GM12878 (cell line): ENCODE data around the gene ZNF667. TPM values are rescaled to one million over a fixed set of nuclear protein-coding genes. Genes with fewer than 3 reads are reported as not detected.
A peak's percentile ranks its signal among the peaks of the same experiment; 100 is the strongest.

ENCODE experiments used
- ATAC-seq: fragments of 200-7000 bp; cut with Tn5 transposase; 3 replicates; pipeline ENCODE4 v1.9.1; 2020; ENCODE audit warnings: mild to moderate bottlenecking, moderate library complexity
- BruUV-seq: library from RNA; stranded (reverse); fragments of 400-500 nt; replicated peaks from 2 replicates; lab custom pipeline; 2021; lab: Mats Ljungman, UMichigan
- CTCF ChIA-PET: fragments of 300-600 bp; sonication (Branson Sonifier 250); formaldehyde crosslinking; extraction: SDS; loops from one replicate; lab custom pipeline; 2021; ENCODE audit warnings: inconsistent platforms; lab: Yijun Ruan, JAX
- POLR2A ChIA-PET: fragments of 350-600 bp; formaldehyde crosslinking; extraction: SDS; loops from one replicate; lab custom pipeline; 2021; ENCODE audit warnings: inconsistent platforms; lab: Charles Lee
- RAD21 ChIA-PET: fragments of 300-600 bp; sonication (Branson Sonifier 250); formaldehyde crosslinking; loops from one replicate; lab custom pipeline; 2023; ENCODE audit warnings: antibody characterized with exemption; ENCODE audit not compliant: unreplicated experiment; lab: Charles Lee
- SMC1A ChIA-PET: fragments of 300-600 bp; sonication (Branson Sonifier 250); formaldehyde crosslinking; loops from one replicate; lab custom pipeline; 2023; ENCODE audit not compliant: unreplicated experiment, uncharacterized antibody; lab: Charles Lee
- DNase-seq: peaks from one replicate; pipeline ENCODE4 v3.0.0-alpha.2; 2011; ENCODE audit warnings: low read depth, low spot score
- FAIRE-seq: peaks from 3 replicates; lab custom pipeline; 2011; peaks lifted over from hg19 to GRCh38; lab: Jason Lieb, UNC
- H2AFZ ChIP-seq: 2 replicates; pipeline ENCODE4 v1.6.0; 2011; ENCODE audit warnings: low read depth, low read length, control low read depth; ENCODE audit not compliant: control insufficient read depth
- H3K27ac ChIP-seq: 2 replicates; pipeline ENCODE4 v1.5.1; 2011; ENCODE audit warnings: control low read depth; ENCODE audit not compliant: control insufficient read depth, insufficient read depth
- H3K27me3 ChIP-seq, 2 experiments: replicated peaks in 1 of 2; 2 replicates each; pipeline versions ENCODE4 v1.6.0 to v1.6.1; 2011; ENCODE audit warnings: low read length in 1 of 2; ENCODE audit not compliant: control insufficient read depth in 2 of 2, insufficient read depth in 2 of 2
- H3K36me3 ChIP-seq, 2 experiments: 2 replicates each; pipeline ENCODE4 v1.5.1; 2011; ENCODE audit warnings: low read length in 1 of 2; ENCODE audit not compliant: control insufficient read depth in 2 of 2, insufficient read depth in 2 of 2
- H3K4me1 ChIP-seq: 2 replicates; pipeline ENCODE4 v1.6.1; 2011; ENCODE audit warnings: mild to moderate bottlenecking, low read length, moderate library complexity, mixed read lengths; ENCODE audit not compliant: control insufficient read depth, insufficient read depth
- H3K4me2 ChIP-seq: 2 replicates; pipeline ENCODE4 v1.6.0; 2011; ENCODE audit warnings: control low read depth; ENCODE audit not compliant: control insufficient read depth, insufficient read depth
- H3K4me3 ChIP-seq: fragments of 200-600 bp; sonication (generic); 2 replicates; pipeline ENCODE4 v1.5.1; 2016
- H3K79me2 ChIP-seq: 2 replicates; pipeline ENCODE4 v1.6.0; 2011; ENCODE audit warnings: low read length; ENCODE audit not compliant: control insufficient read depth, insufficient read depth
- H3K9ac ChIP-seq: 2 replicates; pipeline ENCODE4 v1.8.0; 2011; ENCODE audit warnings: low read length, control low read depth, mixed read lengths; ENCODE audit not compliant: control insufficient read depth, insufficient read depth
- H3K9me3 ChIP-seq: replicated peaks from 3 replicates; pipeline ENCODE4 v1.5.1; 2011; ENCODE audit warnings: mild to moderate bottlenecking, low read length; ENCODE audit not compliant: control insufficient read depth, insufficient read depth
- H4K20me1 ChIP-seq: 2 replicates; pipeline ENCODE4 v1.6.0; 2011; ENCODE audit not compliant: control insufficient read depth, insufficient read depth
- ATF7 ChIP-seq: fragments of 450-650 bp; IDR thresholded peaks from 2 replicates; pipeline ENCODE4 v1.6.1; 2016; ENCODE audit warnings: low read depth, mild to moderate bottlenecking
- BACH1 ChIP-seq: fragments of 450-650 bp; IDR thresholded peaks from 2 replicates; pipeline ENCODE4 v1.6.1; 2017; ENCODE audit warnings: mild to moderate bottlenecking, borderline replicate concordance
- BRCA1 ChIP-seq: IDR thresholded peaks from 2 replicates; pipeline ENCODE4 v1.6.1; 2011; ENCODE audit warnings: low read depth, low read length, improper control_type of control experiment
- DPF2 ChIP-seq: fragments of 450-650 bp; IDR thresholded peaks from 2 replicates; pipeline ENCODE4 v1.6.1; 2017; ENCODE audit warnings: mild to moderate bottlenecking
- EED ChIP-seq: sonication (generic); IDR thresholded peaks from 2 replicates; pipeline ENCODE4 v1.6.1; 2016; ENCODE audit warnings: antibody characterized with exemption, low read depth
- HDGF ChIP-seq: fragments of 450-650 bp; IDR thresholded peaks from 2 replicates; pipeline ENCODE4 v1.6.1; 2016; ENCODE audit warnings: antibody characterized with exemption
- KAT2A ChIP-seq: conservative IDR thresholded peaks from 2 replicates; pipeline ENCODE4 v1.6.1; 2011; ENCODE audit warnings: low read depth, low read length; ENCODE audit not compliant: control insufficient read depth
- LARP7 ChIP-seq: fragments of 450-650 bp; IDR thresholded peaks from 2 replicates; pipeline ENCODE4 v1.6.1; 2017; ENCODE audit warnings: mild to moderate bottlenecking
- MEF2B ChIP-seq: fragments of 450-650 bp; IDR thresholded peaks from 2 replicates; pipeline ENCODE4 v1.6.1; 2018; ENCODE audit warnings: mild to moderate bottlenecking, moderate library complexity; ENCODE audit not compliant: partially characterized antibody, poor library complexity, severe bottlenecking
- NFIC ChIP-seq: IDR thresholded peaks from 2 replicates; pipeline ENCODE4 v1.6.1; 2012; ENCODE audit warnings: low read depth, mild to moderate bottlenecking, inconsistent platforms, low read length, moderate library complexity
- YBX1 ChIP-seq: fragments of 450-650 bp; IDR thresholded peaks from 2 replicates; pipeline ENCODE4 v1.6.1; 2016; ENCODE audit warnings: antibody characterized with exemption
- YY1 ChIP-seq: IDR thresholded peaks from 2 replicates; pipeline ENCODE4 v1.6.1; 2011; ENCODE audit warnings: low read depth, mild to moderate bottlenecking, low read length
- ZNF217 ChIP-seq: fragments of 450-650 bp; IDR thresholded peaks from 2 replicates; pipeline ENCODE4 v1.6.1; 2017; ENCODE audit warnings: antibody characterized with exemption, mild to moderate bottlenecking
- WGBS: methylation state at CpG from one replicate; pipeline ENCODE4 v1.1.6; 2016; ENCODE audit warnings: low lambda C conversion rate; ENCODE audit not compliant: insufficient replicate concordance, insufficient coverage; ENCODE audit errors: missing lambda C conversion rate; 5-methylcytosine and 5-hydroxymethylcytosine counted together
- in situ Hi-C: fragments of 300-500 bp; cut with MboI; formaldehyde crosslinking; loops from 9 replicates; pipeline ENCODE4 v1.14.3; 2018; ENCODE audit warnings: mixed read lengths
- intact Hi-C: fragments of 100-400 bp; cut with micrococcal nuclease; formaldehyde crosslinking; loops from one replicate; pipeline ENCODE4 v1.14.2; 2022; ENCODE audit not compliant: unreplicated experiment
- polyA plus RNA-seq, 11 experiments: library from polyadenylated mRNA; depleted of rRNA in 4 of 11; unstranded in 6 of 11; stranded (reverse) in 5 of 11; fragments of >200 nt; fragmentation: Nextera tagmentation in 4 of 11; fragmentation: Illumina TruSeq in 1 of 11; extraction: Ambion mirVana in 4 of 11; extraction: Trizol in 1 of 11; gene quantifications; 1 replicate in 1 of 11; 2 replicates in 10 of 11; pipeline versions ENCODE4 v1.2.1 to v1.2.3, GENCODE V29; 2011 to 2016; ENCODE audit warnings: inconsistent platforms in 2 of 11, missing spikeins in 2 of 11, low read depth in 1 of 11
- total RNA-seq, 4 experiments: library from RNA; depleted of rRNA in 3 of 4; stranded (reverse); fragments of >200 nt in 3 of 4; fragmentation: Illumina TruSeq in 1 of 4; extraction: Trizol in 1 of 4; gene quantifications; 2 replicates each; pipeline versions ENCODE4 v1.2.1 to v1.2.3, GENCODE V29; 2013 to 2021
- TF ChIP-seq, protein P1 (sequence below): IDR thresholded peaks from 2 replicates; pipeline ENCODE4 v1.6.1; 2011; ENCODE audit warnings: borderline replicate concordance, low read depth, mild to moderate bottlenecking, moderate library complexity, mixed read lengths, low read length; ENCODE audit not compliant: insufficient read depth; ENCODE audit errors: extremely low read length
- TF ChIP-seq, protein P2 (sequence below): fragments of 450-650 bp; formaldehyde crosslinking; IDR thresholded peaks from 2 replicates; pipeline ENCODE4 v1.4.0; 2022; ENCODE audit warnings: mild to moderate bottlenecking, moderate library complexity
- TF ChIP-seq, protein P3 (sequence below): fragments of 450-650 bp; IDR thresholded peaks from 2 replicates; pipeline ENCODE4 v1.6.1; 2017; ENCODE audit warnings: low read depth, mild to moderate bottlenecking, moderate library complexity

ZNF667 gene
- total and polyA plus RNA-seq, 10 of the 15 experiments (the other 5 are each of a cell fraction or from before 2014, with no cell fraction given) = 0.10 TPM; not detected in 9

DNA sequence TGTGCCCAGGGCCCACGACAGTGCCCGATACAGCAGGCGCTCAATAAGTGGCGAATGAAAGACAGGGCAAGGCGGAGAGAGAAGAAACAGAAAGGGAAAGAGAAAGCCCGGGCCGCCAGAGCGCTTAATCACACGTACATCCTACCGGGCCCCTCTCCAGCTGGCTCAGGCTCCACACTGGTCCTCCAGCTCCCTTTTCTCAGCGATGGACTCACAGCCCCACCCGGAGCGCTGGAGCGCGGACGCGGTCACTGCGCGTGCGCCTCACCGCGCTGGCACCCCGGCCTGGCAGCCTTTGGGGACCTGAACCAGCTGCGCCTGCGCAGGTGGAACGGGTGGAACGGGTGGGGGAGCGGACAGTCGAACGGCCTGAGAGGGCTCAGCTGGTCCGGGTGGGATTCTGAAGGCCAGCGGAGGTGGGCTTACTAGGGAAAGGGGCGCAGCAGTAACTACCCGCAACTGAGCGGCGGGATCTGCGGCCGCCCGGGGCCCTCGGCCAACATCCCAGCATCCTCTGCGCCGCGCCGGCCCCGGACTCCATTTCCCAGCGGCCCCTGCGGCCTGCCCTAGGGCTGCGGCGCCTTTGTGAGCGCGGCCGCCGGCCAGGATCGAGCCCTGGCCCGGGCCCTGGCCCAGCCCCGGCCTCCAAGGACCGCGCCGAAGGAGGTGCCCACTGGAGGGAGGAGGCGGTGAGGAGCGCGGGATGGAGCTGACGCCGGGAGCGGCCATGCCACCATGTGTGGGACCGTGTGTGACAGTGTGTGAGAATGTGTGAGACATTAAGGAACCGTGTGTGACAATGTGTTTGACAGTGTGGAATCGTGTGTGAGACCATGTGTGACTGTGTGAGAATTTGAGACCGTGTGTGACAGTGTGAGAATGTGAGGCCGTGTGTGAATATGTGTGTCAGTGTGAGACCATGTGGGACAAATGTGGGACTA, 73.1 kb downstream of the ZNF667 start, which contains the start of gene ZNF583:
ZNF583 (plus strand) TSS at position 569 of the 941 bp plus-strand sequence. CDS start 2,783 bp downstream, outside the sequence.
- peak; percentile 98 for ATAC-seq
- ChIA-PET SMC1A (interaction anchor here (0.8 kb wide), 1 partner anchor 36 kb away, joined by 4 read pairs; no protein-coding TSS in a partner anchor), RAD21 (interaction anchor here (0.7 kb wide), 1 partner anchor 18 kb away, joined by 3 read pairs; no protein-coding TSS in a partner anchor), CTCF (interaction anchor here (0.8 to 1.3 kb wide), 2 partner anchors 10 to 11 kb away, joined by 5 read pairs; partner anchors contain the start of gene ZNF582), POLR2A (interaction anchor here (0.8 kb wide), 1 partner anchor 9 kb away, joined by 3 read pairs; no protein-coding TSS in a partner anchor)
- Histone ChIP-seq H3K36me3 (no peaks in the 10 kb centered on the region), H3K9ac (peak within 1 kb of the TSS; percentile 90), H3K27me3 (no peaks in the 10 kb centered on the region), H3K4me2 (peak within 1 kb of the TSS; percentile 95), H2AFZ (peak within 1 kb of the TSS; percentile 98), H3K4me3 (peak within 1 kb of the TSS; percentile 95), H3K79me2 (peaks cover 5% of the 10 kb centered on the region; the same call in 1 of the 2 replicates), H3K27ac (peak within 1 kb of the TSS; percentile 92), H3K9me3 (peaks cover 8% of the 10 kb centered on the region; the same call in 2 of the 3 replicates), H4K20me1 (no peaks in the 10 kb centered on the region), H3K4me1 (peaks cover 3% of the 10 kb centered on the region)
- peak; percentile 60 for DNase-seq
- in situ Hi-C loops = no loop called here
- intact Hi-C loops = no loop called here
- FAIRE-seq = no peak
- 1% methylated on average over 66 of the region's 70 CpGs for WGBS
- no TSS peak for BruUV-seq
- TF ChIP-seq EED = no peak
- TF ChIP-seq MEF2B = no peak
- no peak for TF ChIP-seq NFIC
- no peak for TF ChIP-seq BRCA1
- TF ChIP-seq, protein P1, sequence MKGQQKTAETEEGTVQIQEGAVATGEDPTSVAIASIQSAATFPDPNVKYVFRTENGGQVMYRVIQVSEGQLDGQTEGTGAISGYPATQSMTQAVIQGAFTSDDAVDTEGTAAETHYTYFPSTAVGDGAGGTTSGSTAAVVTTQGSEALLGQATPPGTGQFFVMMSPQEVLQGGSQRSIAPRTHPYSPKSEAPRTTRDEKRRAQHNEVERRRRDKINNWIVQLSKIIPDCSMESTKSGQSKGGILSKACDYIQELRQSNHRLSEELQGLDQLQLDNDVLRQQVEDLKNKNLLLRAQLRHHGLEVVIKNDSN = no peak
- TF ChIP-seq DPF2 = 0 out of 2 replicates have a peak, but pooled peaks have one; percentile 27
- TF ChIP-seq KAT2A = no peak
- TF ChIP-seq ZNF217 = no peak
- no peak for TF ChIP-seq ATF7
- TF ChIP-seq HDGF = no peak
- TF ChIP-seq LARP7 = no peak; the same call in 1 of the 2 replicates
- 0 out of 2 replicates have a peak, but pooled peaks have one; percentile 35 for TF ChIP-seq BACH1
- TF ChIP-seq, protein P2, sequence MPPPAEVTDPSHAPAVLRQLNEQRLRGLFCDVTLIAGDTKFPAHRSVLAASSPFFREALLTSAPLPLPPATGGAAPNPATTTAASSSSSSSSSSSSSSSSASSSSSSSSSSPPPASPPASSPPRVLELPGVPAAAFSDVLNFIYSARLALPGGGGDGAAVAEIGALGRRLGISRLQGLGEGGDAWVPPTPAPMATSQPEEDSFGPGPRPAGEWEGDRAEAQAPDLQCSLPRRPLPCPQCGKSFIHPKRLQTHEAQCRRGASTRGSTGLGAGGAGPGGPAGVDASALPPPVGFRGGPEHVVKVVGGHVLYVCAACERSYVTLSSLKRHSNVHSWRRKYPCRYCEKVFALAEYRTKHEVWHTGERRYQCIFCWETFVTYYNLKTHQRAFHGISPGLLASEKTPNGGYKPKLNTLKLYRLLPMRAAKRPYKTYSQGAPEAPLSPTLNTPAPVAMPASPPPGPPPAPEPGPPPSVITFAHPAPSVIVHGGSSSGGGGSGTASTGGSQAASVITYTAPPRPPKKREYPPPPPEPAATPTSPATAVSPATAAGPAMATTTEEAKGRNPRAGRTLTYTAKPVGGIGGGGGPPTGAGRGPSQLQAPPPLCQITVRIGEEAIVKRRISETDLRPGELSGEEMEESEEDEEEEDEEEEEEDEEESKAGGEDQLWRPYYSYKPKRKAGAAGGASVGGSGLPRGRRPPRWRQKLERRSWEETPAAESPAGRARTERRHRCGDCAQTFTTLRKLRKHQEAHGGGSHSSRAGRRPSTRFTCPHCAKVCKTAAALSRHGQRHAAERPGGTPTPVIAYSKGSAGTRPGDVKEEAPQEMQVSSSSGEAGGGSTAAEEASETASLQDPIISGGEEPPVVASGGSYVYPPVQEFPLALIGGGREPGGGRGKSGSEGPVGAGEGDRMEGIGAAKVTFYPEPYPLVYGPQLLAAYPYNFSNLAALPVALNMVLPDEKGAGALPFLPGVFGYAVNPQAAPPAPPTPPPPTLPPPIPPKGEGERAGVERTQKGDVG (CRISPR knock-in tag) = no peak
- no peak for TF ChIP-seq YBX1
- TF ChIP-seq YY1 = peak; percentile 32; the same call in 1 of the 2 replicates
- TF ChIP-seq, protein P3, sequence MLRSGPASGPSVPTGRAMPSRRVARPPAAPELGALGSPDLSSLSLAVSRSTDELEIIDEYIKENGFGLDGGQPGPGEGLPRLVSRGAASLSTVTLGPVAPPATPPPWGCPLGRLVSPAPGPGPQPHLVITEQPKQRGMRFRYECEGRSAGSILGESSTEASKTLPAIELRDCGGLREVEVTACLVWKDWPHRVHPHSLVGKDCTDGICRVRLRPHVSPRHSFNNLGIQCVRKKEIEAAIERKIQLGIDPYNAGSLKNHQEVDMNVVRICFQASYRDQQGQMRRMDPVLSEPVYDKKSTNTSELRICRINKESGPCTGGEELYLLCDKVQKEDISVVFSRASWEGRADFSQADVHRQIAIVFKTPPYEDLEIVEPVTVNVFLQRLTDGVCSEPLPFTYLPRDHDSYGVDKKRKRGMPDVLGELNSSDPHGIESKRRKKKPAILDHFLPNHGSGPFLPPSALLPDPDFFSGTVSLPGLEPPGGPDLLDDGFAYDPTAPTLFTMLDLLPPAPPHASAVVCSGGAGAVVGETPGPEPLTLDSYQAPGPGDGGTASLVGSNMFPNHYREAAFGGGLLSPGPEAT = no peak
